HepG2 (cell line): ENCODE data around the gene TF. TPM values are rescaled to one million over a fixed set of nuclear protein-coding genes. Genes with fewer than 3 reads are reported as not detected.

ENCODE experiments used
- FOXA3 ChIP-seq: IDR thresholded peaks from 2 replicates; pipeline ENCODE4 v1.6.1; 2016; ENCODE audit warnings: missing genetic modification reagents, missing compliant biosample characterization
- GABPA ChIP-seq, 2 experiments: IDR thresholded peaks; 2 replicates each; pipeline ENCODE4 v1.6.1; 2011 to 2016; ENCODE audit warnings: low read depth in 2 of 2, low read length in 1 of 2, missing biosample characterization in 1 of 2, missing genetic modification characterization in 1 of 2
- JUND ChIP-seq: sonication (generic); formaldehyde crosslinking; IDR thresholded peaks from 2 replicates; pipeline ENCODE4 v1.8.0; 2022; ENCODE audit warnings: mild to moderate bottlenecking, missing genetic modification reagents
- KAT7 ChIP-seq: IDR thresholded peaks from 2 replicates; pipeline ENCODE4 v1.6.1; 2018; ENCODE audit warnings: borderline replicate concordance, missing compliant biosample characterization
- TEAD3 ChIP-seq: optimal IDR thresholded peaks from 2 replicates; pipeline ENCODE3; 2016; ENCODE audit warnings: borderline replicate concordance
- ZFP41 ChIP-seq: sonication (generic); formaldehyde crosslinking; IDR thresholded peaks from 2 replicates; pipeline ENCODE4 v1.4.0; 2020; ENCODE audit warnings: mild to moderate bottlenecking, missing genetic modification reagents, borderline replicate concordance
- ZNF644 ChIP-seq: IDR thresholded peaks from 2 replicates; pipeline ENCODE4 v1.6.1; 2016; ENCODE audit warnings: low read depth
- ZNF713 ChIP-seq: sonication (generic); formaldehyde crosslinking; IDR thresholded peaks from 2 replicates; pipeline ENCODE4 v1.4.0; 2020; ENCODE audit warnings: mild to moderate bottlenecking, missing genetic modification reagents
- ZSCAN9 ChIP-seq: IDR thresholded peaks from 2 replicates; pipeline ENCODE4 v1.6.1; 2016; ENCODE audit warnings: borderline replicate concordance
- polyA plus RNA-seq, 8 experiments: library from polyadenylated mRNA; depleted of rRNA in 3 of 8; stranded (reverse) in 7 of 8; unstranded in 1 of 8; fragments of >200 nt; fragmentation: Illumina TruSeq in 4 of 8; extraction: Trizol in 4 of 8; gene quantifications; 2 replicates each; pipeline versions ENCODE4 v1.2.1 to v1.2.3, GENCODE V29; 2011 to 2016; ENCODE audit warnings: low read depth in 4 of 8, missing spikeins in 1 of 8, mixed read lengths in 1 of 8; ENCODE audit not compliant: insufficient read depth in 1 of 8
- total RNA-seq, 5 experiments: library from RNA; depleted of rRNA; stranded (reverse); fragments of >200 nt; fragmentation: Illumina TruSeq; extraction: Trizol; gene quantifications; 2 replicates each; pipeline ENCODE4 v1.2.3, GENCODE V29; 2016; ENCODE audit warnings: low read depth in 1 of 5
- TF ChIP-seq, protein P1 (sequence below): sonication (generic); formaldehyde crosslinking; IDR thresholded peaks from 2 replicates; pipeline ENCODE4 v1.5.0; 2020; ENCODE audit warnings: mild to moderate bottlenecking, missing genetic modification reagents, borderline replicate concordance
- TF ChIP-seq, protein P2 (sequence below): sonication (generic); formaldehyde crosslinking; IDR thresholded peaks from 2 replicates; pipeline ENCODE4 v1.4.0; 2020; ENCODE audit warnings: missing genetic modification reagents, mild to moderate bottlenecking, borderline replicate concordance
- TF ChIP-seq, protein P3 (sequence below): sonication (generic); formaldehyde crosslinking; IDR thresholded peaks from 2 replicates; pipeline ENCODE4 v1.8.1; 2023; ENCODE audit warnings: mild to moderate bottlenecking, missing genetic modification reagents

The TF gene
- total and polyA plus RNA-seq, 2 of the 13 experiments (the other 11 are each of a cell fraction or from before 2014, with no cell fraction given): 10,074 to 11,821 TPM

DNA sequence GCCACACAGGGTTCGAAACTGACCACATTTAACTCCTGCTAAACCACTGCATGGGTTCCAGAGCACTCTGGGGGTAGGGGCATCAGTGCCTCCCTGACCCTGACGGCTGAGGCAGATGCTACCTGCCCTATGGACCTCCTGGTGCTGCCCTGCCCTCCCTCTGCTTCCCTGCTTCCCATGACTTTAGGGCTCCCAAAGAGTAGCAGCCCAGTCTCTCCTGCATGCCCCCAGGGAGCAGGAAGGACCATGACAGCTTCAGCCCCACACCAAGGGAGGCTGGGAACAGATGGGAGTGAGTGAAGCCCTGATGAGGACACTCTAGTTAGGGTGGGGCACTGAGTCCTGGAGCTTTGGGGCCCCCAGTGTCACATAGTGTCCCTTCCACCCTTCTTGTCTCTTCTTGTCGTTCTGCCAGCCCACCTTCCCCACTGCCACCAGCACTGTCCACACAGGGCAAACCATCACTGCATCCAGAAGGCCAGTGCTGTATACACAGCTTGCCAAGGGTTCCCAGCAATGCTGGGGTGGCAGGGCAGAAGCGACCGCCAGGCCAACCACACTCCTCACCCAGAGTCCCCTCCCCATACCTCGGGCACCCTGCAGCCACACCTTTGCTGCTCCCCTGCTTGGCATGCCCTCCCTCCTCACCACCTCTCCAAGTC is 90.4 kb downstream of the TF start (continued):
- TF ChIP-seq, protein P1, sequence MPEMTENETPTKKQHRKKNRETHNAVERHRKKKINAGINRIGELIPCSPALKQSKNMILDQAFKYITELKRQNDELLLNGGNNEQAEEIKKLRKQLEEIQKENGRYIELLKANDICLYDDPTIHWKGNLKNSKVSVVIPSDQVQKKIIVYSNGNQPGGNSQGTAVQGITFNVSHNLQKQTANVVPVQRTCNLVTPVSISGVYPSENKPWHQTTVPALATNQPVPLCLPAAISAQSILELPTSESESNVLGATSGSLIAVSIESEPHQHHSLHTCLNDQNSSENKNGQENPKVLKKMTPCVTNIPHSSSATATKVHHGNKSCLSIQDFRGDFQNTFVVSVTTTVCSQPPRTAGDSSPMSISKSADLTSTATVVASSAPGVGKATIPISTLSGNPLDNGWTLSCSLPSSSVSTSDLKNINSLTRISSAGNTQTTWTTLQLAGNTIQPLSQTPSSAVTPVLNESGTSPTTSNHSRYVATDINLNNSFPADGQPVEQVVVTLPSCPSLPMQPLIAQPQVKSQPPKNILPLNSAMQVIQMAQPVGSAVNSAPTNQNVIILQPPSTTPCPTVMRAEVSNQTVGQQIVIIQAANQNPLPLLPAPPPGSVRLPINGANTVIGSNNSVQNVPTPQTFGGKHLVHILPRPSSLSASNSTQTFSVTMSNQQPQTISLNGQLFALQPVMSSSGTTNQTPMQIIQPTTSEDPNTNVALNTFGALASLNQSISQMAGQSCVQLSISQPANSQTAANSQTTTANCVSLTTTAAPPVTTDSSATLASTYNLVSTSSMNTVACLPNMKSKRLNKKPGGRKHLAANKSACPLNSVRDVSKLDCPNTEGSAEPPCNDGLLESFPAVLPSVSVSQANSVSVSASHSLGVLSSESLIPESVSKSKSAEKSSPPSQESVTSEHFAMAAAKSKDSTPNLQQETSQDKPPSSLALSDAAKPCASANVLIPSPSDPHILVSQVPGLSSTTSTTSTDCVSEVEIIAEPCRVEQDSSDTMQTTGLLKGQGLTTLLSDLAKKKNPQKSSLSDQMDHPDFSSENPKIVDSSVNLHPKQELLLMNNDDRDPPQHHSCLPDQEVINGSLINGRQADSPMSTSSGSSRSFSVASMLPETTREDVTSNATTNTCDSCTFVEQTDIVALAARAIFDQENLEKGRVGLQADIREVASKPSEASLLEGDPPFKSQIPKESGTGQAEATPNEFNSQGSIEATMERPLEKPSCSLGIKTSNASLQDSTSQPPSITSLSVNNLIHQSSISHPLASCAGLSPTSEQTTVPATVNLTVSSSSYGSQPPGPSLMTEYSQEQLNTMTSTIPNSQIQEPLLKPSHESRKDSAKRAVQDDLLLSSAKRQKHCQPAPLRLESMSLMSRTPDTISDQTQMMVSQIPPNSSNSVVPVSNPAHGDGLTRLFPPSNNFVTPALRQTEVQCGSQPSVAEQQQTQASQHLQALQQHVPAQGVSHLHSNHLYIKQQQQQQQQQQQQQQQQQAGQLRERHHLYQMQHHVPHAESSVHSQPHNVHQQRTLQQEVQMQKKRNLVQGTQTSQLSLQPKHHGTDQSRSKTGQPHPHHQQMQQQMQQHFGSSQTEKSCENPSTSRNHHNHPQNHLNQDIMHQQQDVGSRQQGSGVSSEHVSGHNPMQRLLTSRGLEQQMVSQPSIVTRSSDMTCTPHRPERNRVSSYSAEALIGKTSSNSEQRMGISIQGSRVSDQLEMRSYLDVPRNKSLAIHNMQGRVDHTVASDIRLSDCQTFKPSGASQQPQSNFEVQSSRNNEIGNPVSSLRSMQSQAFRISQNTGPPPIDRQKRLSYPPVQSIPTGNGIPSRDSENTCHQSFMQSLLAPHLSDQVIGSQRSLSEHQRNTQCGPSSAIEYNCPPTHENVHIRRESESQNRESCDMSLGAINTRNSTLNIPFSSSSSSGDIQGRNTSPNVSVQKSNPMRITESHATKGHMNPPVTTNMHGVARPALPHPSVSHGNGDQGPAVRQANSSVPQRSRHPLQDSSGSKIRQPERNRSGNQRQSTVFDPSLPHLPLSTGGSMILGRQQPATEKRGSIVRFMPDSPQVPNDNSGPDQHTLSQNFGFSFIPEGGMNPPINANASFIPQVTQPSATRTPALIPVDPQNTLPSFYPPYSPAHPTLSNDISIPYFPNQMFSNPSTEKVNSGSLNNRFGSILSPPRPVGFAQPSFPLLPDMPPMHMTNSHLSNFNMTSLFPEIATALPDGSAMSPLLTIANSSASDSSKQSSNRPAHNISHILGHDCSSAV (CRISPR knock-in tag): no peak
- TF ChIP-seq, protein P2, sequence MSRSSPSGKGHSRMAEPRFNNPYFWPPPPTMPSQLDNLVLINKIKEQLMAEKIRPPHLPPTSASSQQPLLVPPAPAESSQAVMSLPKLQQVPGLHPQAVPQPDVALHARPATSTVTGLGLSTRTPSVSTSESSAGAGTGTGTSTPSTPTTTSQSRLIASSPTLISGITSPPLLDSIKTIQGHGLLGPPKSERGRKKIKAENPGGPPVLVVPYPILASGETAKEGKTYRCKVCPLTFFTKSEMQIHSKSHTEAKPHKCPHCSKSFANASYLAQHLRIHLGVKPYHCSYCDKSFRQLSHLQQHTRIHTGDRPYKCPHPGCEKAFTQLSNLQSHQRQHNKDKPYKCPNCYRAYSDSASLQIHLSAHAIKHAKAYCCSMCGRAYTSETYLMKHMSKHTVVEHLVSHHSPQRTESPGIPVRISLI: no peak
- TF ChIP-seq ZFP41 (CRISPR knock-in tag) (no peak), ZSCAN9 (CRISPR knock-in tag) (no peak), TEAD3 (CRISPR knock-in tag) (no peak), ZNF644 (CRISPR knock-in tag) (no peak), ZNF713 (CRISPR knock-in tag) (no peak), FOXA3 (no peak), JUND (CRISPR knock-in tag) (no peak), GABPA (IDR thresholded peaks at IDR 0.05; ENCODE audit: low read depth, low read length) (no peak), GABPA (CRISPR knock-in tag; IDR thresholded peaks at IDR 0.05; ENCODE audit: low read depth) (no peak), KAT7 (CRISPR knock-in tag) (no peak)
- TF ChIP-seq, protein P3, sequence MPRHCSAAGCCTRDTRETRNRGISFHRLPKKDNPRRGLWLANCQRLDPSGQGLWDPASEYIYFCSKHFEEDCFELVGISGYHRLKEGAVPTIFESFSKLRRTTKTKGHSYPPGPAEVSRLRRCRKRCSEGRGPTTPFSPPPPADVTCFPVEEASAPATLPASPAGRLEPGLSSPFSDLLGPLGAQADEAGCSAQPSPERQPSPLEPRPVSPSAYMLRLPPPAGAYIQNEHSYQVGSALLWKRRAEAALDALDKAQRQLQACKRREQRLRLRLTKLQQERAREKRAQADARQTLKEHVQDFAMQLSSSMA (CRISPR knock-in tag): no peak
